Osteocyte (in vitro differentiated cells): ENCODE results near the gene IL2RA. TPM values are rescaled to one million over a fixed set of nuclear protein-coding genes. Genes with fewer than 3 reads are reported as not detected.

Experiments used
- DNase-seq: peaks from one replicate; pipeline ENCODE4 v3.0.0; 2021; ENCODE audit warnings: mixed read lengths; ENCODE audit not compliant: unreplicated experiment; ENCODE audit errors: extremely low spot score
- H3K27ac Mint-ChIP-seq: one replicate; pipeline ENCODE4 v1.8.0; 2021; ENCODE audit warnings: mild to moderate bottlenecking, mixed read lengths; ENCODE audit not compliant: unreplicated experiment
- H3K27me3 Mint-ChIP-seq: one replicate; pipeline ENCODE4 v1.8.0; 2021; ENCODE audit warnings: mixed read lengths; ENCODE audit not compliant: unreplicated experiment
- H3K36me3 Mint-ChIP-seq: one replicate; pipeline ENCODE4 v1.8.0; 2021; ENCODE audit warnings: mixed read lengths; ENCODE audit not compliant: unreplicated experiment
- H3K4me1 Mint-ChIP-seq: one replicate; pipeline ENCODE4 v1.8.0; 2021; ENCODE audit warnings: mixed read lengths; ENCODE audit not compliant: unreplicated experiment
- H3K4me3 Mint-ChIP-seq: one replicate; pipeline ENCODE4 v1.8.0; 2021; ENCODE audit warnings: mild to moderate bottlenecking, moderate library complexity, mixed read lengths; ENCODE audit not compliant: unreplicated experiment
- H3K9me3 Mint-ChIP-seq: one replicate; pipeline ENCODE4 v1.8.0; 2021; ENCODE audit warnings: mixed read lengths; ENCODE audit not compliant: unreplicated experiment
- total RNA-seq: library from RNA; stranded (reverse); gene quantifications from 2 replicates; pipeline ENCODE4 v1.2.1, GENCODE V29; 2021
- TF ChIP-seq, protein P1 (sequence below): fragments of 200-600 bp; sonication (generic); IDR thresholded peaks from 2 replicates; pipeline ENCODE4 v1.5.0; 2021; ENCODE audit warnings: antibody characterized with exemption, mild to moderate bottlenecking, moderate library complexity

IL2RA gene
- total RNA-seq, 1 donor from 2014 or later: not detected

GRCh38 chr10:6080417-6080973 lies 18.3 kb upstream of the IL2RA start:
- H3K36me3 Mint-ChIP-seq: no peaks in the 10 kb centered on the region
- TF ChIP-seq, protein P1, sequence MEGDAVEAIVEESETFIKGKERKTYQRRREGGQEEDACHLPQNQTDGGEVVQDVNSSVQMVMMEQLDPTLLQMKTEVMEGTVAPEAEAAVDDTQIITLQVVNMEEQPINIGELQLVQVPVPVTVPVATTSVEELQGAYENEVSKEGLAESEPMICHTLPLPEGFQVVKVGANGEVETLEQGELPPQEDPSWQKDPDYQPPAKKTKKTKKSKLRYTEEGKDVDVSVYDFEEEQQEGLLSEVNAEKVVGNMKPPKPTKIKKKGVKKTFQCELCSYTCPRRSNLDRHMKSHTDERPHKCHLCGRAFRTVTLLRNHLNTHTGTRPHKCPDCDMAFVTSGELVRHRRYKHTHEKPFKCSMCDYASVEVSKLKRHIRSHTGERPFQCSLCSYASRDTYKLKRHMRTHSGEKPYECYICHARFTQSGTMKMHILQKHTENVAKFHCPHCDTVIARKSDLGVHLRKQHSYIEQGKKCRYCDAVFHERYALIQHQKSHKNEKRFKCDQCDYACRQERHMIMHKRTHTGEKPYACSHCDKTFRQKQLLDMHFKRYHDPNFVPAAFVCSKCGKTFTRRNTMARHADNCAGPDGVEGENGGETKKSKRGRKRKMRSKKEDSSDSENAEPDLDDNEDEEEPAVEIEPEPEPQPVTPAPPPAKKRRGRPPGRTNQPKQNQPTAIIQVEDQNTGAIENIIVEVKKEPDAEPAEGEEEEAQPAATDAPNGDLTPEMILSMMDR: no peak
- no peak overlapping the region for H3K4me3 Mint-ChIP-seq
- no peak for DNase-seq
- H3K4me1 Mint-ChIP-seq: peaks cover 1% of the 10 kb centered on the region
- peaks cover 38% of the 10 kb centered on the region for H3K27me3 Mint-ChIP-seq
- H3K9me3 Mint-ChIP-seq: no peaks in the 10 kb centered on the region
- H3K27ac Mint-ChIP-seq: no peak overlapping the region

DNA sequence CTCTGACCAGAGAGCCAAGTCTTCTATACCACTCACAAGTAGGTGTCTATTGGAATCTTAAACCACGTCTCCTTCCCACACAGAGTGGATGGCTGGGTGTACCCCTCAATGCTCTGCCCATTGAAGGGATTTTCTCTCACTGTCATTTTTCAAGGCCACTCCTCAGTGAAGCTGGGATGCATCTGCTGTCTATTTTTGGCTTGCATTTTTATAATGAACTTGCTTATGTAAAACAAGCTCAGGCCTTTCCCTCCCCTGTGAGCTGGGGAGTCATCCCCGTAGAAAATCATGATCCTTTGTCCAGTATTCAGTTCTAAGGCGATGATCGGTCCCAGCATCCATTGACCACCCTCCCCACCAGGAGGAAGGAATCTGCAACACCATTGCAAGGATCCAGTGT lies 16.9 kb upstream of the IL2RA start:
- no peak overlapping the region for H3K27ac Mint-ChIP-seq
- DNase-seq: no peak
- H3K4me3 Mint-ChIP-seq: no peak overlapping the region
- H3K4me1 Mint-ChIP-seq: no peaks in the 10 kb centered on the region
- no peaks in the 10 kb centered on the region for H3K36me3 Mint-ChIP-seq
- H3K9me3 Mint-ChIP-seq: no peaks in the 10 kb centered on the region
- TF ChIP-seq, protein P1: no peak
- peaks cover 44% of the 10 kb centered on the region for H3K27me3 Mint-ChIP-seq

DNA sequence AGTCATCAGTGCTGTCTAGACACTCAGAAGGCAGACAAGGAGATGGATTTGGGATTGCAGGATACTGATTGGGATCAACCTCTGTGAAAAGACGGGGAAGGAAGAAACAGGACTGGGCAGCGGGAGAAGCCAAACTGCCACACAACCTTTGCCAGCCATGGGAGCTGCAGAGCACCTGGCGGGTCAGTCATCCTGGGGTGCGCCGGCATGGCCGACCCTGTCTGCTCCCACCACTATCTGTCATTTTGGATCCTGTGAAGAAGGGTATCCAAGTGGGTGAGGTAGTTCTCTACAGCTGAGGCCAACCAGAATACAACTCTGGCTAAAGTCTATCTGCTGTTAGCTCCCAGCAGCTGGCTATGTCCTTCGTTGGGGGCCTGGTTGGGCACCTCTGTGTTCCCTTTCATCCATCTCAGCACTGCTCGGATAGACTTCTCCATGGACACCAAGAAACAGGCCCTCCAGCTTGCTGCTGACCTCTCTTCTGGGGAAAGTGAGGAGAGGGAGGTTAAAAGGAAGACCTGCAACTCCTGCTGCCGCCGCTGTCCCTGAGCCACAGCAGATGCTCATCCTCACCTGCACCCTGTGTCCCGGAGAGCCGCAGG lies 15.0 kb upstream of the IL2RA start:
- Mint-ChIP-seq H3K27me3 (peaks cover 36% of the 10 kb centered on the region), H3K27ac (no peak overlapping the region), H3K9me3 (no peaks in the 10 kb centered on the region), H3K36me3 (no peaks in the 10 kb centered on the region), H3K4me3 (no peak overlapping the region), H3K4me1 (no peaks in the 10 kb centered on the region)
- TF ChIP-seq, protein P1: no peak
- DNase-seq: no peak

DNA sequence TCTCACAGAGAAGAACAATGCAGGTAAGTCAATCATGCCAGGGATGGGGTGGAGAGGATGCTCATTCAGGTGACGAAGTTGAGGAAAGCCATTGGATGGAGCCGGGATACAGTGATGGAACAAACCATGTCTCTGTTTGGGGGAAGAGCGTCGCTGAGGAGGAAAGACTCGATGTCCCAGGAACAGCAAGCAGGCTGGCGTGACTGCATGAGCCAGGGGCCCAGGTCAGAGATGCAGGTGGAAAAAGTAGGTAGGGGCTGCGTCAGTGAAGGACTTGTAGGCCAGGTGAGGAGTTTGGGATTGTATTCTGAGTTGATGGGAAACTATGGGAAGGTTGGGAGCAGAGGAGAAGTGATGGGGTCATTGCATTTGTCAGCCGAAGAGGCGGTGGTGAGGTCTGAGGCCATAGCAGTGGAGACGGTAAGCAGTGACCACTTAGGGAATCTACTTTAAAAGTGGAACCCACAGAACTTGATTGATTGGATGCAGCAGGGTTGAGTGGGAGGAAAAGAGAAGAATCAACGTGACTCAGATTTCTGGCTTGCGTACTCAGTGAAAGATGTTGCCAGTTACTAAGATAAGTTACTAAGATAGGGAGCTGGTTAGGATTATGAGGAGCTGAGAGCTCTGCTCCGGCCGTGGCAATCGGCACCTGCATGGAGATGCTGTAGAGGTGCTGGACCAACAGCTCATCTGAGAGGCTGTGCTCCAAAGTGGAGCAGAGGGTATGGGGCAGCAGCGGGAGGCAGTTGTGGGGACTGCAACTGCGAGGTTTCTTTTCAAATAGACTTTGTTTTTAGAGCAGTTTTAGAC lies 12.5 kb upstream of the IL2RA start:
- no peak overlapping the region for H3K27ac Mint-ChIP-seq
- peaks cover 43% of the 10 kb centered on the region for H3K27me3 Mint-ChIP-seq
- DNase-seq: no peak
- no peaks in the 10 kb centered on the region for H3K36me3 Mint-ChIP-seq
- no peaks in the 10 kb centered on the region for H3K9me3 Mint-ChIP-seq
- TF ChIP-seq, protein P1: no peak
- H3K4me1 Mint-ChIP-seq: no peaks in the 10 kb centered on the region
- no peak overlapping the region for H3K4me3 Mint-ChIP-seq
